ENCODE data around the gene CLIC5.

CLIC5 gene

DNA sequence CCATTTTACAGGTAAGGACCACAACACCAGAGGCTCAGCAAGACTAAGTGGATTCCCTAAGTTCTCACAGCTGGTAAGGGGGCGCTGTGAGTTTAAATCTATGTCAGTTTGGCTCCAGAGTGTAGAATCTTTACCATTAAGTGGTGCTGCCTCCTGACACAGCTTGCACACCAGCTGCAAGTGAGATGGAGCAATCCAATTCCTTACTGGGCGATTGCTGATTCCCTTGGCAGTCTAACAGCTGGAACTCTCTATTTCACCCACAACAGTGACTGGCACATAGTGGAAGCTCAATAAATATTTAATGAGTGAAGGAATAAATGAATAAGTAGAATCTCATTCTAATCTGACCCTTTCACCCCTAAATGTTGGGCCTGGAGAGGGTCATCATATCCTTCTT, 176.7 kb downstream of the CLIC5 start:
- Histone ChIP-seq H3K4ac (ENCODE audit: low read depth, low read length) (no peak overlapping the region), H3K27ac (ENCODE audit: low read depth, low read length) (no peak overlapping the region), H3K27me3 (ENCODE audit: insufficient read depth, low read length) (no peaks in the 10 kb centered on the region), H3K14ac (ENCODE audit: low read length) (no peak overlapping the region), H3K23ac (ENCODE audit: low read length) (no peak overlapping the region), H3K4me2 (ENCODE audit: low read length) (no peak overlapping the region), H3K79me2 (ENCODE audit: control insufficient read depth, insufficient read depth, low read length, poor library complexity) (no peaks in the 10 kb centered on the region), H3K4me3 (ENCODE audit: low read depth, low read length) (no peak overlapping the region), H2BK5ac (ENCODE audit: low read depth, low read length, poor library complexity) (no peak overlapping the region), H4K12ac (ENCODE audit: low read depth, low read length) (no peak overlapping the region), H2BK12ac (ENCODE audit: low read length) (no peak overlapping the region), H2BK120ac (ENCODE audit: insufficient read depth, low read length, poor library complexity) (no peak overlapping the region), H2AK5ac (ENCODE audit: low read length) (no peak overlapping the region), H4K91ac (ENCODE audit: low read depth, low read length) (no peak overlapping the region), H3K79me1 (ENCODE audit: low read length) (no peaks in the 10 kb centered on the region), H3K9ac (ENCODE audit: low read length) (no peak overlapping the region), H4K8ac (ENCODE audit: low read depth, low read length) (no peak overlapping the region), H3K9me3 (ENCODE audit: insufficient read depth, low read depth, low read length) (peaks cover 2% of the 10 kb centered on the region), H2AFZ (ENCODE audit: insufficient read depth, low read length, poor library complexity) (no peak overlapping the region), H3K36me3 (ENCODE audit: control insufficient read depth in 1 of 2, insufficient read depth in 2 of 2, low read length in 2 of 2) (no peaks in the 10 kb centered on the region), H3K18ac (ENCODE audit: low read length) (no peak overlapping the region), H3K4me1 (ENCODE audit: control insufficient read depth in 1 of 2, insufficient read depth in 2 of 2, low read length in 2 of 2) (peaks cover 0 to 7% of the 10 kb centered on the region in 2 experiments)
- DNase-seq, result no peak
- WGBS (ENCODE audit: extremely low coverage, insufficient coverage, insufficient read length), result no CpG with 5 or more reads among the region's 2 CpGs

DNA sequence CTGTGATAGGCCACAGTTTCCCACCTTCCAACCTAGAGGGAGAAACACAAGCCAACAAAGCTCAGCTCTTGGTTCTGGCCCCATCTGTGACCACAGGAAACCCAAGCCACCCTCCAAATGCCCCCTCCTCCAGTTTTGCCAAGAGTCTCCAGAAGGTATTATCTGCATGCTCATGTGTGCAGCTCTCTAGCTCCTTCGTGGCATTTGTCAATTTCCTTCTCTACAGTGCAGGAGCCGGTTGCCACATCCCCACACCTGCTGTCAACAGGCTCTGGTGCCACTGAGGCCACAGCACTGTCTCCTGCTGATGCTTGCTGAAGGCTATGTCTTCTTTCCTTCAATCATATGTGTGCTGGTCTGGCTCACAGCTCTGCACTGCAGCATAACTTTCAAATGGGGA, 177.2 kb downstream of the CLIC5 start:
- no peak overlapping the region for H3K27ac ChIP-seq (ENCODE audit: low read depth, low read length)
- H3K4ac ChIP-seq (ENCODE audit: low read depth, low read length), result no peak overlapping the region
- no peak overlapping the region for H3K4me3 ChIP-seq (ENCODE audit: low read depth, low read length)
- no peak for DNase-seq
- no peak overlapping the region for H3K14ac ChIP-seq (ENCODE audit: low read length)
- no peak overlapping the region for H2BK12ac ChIP-seq (ENCODE audit: low read length)
- H2AFZ ChIP-seq (ENCODE audit: insufficient read depth, low read length, poor library complexity), result no peak overlapping the region
- peaks cover 0 to 3% of the 10 kb centered on the region in 2 experiments for H3K4me1 ChIP-seq (ENCODE audit: control insufficient read depth in 1 of 2, insufficient read depth in 2 of 2, low read length in 2 of 2)
- H2BK5ac ChIP-seq (ENCODE audit: low read depth, low read length, poor library complexity), result no peak overlapping the region
- no peaks in the 10 kb centered on the region for H3K79me2 ChIP-seq (ENCODE audit: control insufficient read depth, insufficient read depth, low read length, poor library complexity)
- no peak overlapping the region for H3K9ac ChIP-seq (ENCODE audit: low read length)
- H2AK5ac ChIP-seq (ENCODE audit: low read length), result no peak overlapping the region
- no peaks in the 10 kb centered on the region for H3K79me1 ChIP-seq (ENCODE audit: low read length)
- peaks cover 2% of the 10 kb centered on the region for H3K9me3 ChIP-seq (ENCODE audit: insufficient read depth, low read depth, low read length)
- no peak overlapping the region for H2BK120ac ChIP-seq (ENCODE audit: insufficient read depth, low read length, poor library complexity)
- H4K12ac ChIP-seq (ENCODE audit: low read depth, low read length), result no peak overlapping the region
- H4K91ac ChIP-seq (ENCODE audit: low read depth, low read length), result no peak overlapping the region
- H3K18ac ChIP-seq (ENCODE audit: low read length), result no peak overlapping the region
- no peak overlapping the region for H4K8ac ChIP-seq (ENCODE audit: low read depth, low read length)
- no peaks in the 10 kb centered on the region for H3K36me3 ChIP-seq (ENCODE audit: control insufficient read depth in 1 of 2, insufficient read depth in 2 of 2, low read length in 2 of 2)
- no peak overlapping the region for H3K23ac ChIP-seq (ENCODE audit: low read length)
- H3K27me3 ChIP-seq (ENCODE audit: insufficient read depth, low read length), result no peaks in the 10 kb centered on the region
- WGBS (ENCODE audit: extremely low coverage, insufficient coverage, insufficient read length), result no CpG with 5 or more reads among the region's 2 CpGs
- no peak overlapping the region for H3K4me2 ChIP-seq (ENCODE audit: low read length)

DNA sequence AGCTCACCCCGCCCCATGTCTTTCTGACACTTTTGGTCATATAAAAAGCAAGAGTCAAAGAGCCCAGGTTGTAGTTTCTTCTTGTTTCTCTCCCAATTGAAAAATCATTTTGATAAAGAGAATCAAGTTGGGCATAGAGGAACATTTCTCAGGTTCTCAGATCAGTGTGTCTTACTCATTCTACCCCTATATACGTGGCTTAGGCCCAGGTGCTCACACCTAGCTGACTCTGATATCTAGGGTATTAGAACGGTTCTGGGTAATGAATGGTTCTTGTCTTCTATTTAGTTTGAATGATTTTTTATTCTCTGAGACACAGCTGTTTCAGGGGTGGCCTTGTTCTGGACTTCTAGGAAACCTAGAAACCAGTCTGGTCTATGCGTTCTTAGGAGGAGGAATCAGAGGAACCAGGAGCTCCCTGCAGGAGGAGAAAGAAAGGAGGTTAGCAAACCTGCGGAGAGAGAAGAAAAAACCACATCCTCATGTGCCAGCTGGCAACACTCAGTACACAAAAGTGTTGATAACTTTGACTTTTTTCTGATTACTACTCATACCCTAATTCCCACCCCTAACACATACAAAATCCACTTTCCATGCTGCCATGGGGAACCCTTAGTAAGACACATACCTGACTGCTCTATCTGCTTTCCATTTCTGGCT, 178.0 kb downstream of the CLIC5 start:
- Histone ChIP-seq H2AK5ac (ENCODE audit: low read length) (no peak overlapping the region), H3K27me3 (ENCODE audit: insufficient read depth, low read length) (no peaks in the 10 kb centered on the region), H2BK5ac (ENCODE audit: low read depth, low read length, poor library complexity) (no peak overlapping the region), H3K79me2 (ENCODE audit: control insufficient read depth, insufficient read depth, low read length, poor library complexity) (no peaks in the 10 kb centered on the region), H4K91ac (ENCODE audit: low read depth, low read length) (no peak overlapping the region), H3K4me3 (ENCODE audit: low read depth, low read length) (no peak overlapping the region), H3K23ac (ENCODE audit: low read length) (no peak overlapping the region), H3K4me1 (ENCODE audit: control insufficient read depth in 1 of 2, insufficient read depth in 2 of 2, low read length in 2 of 2) (peaks cover 0 to 3% of the 10 kb centered on the region in 2 experiments), H4K12ac (ENCODE audit: low read depth, low read length) (no peak overlapping the region), H3K14ac (ENCODE audit: low read length) (no peak overlapping the region), H2AFZ (ENCODE audit: insufficient read depth, low read length, poor library complexity) (no peak overlapping the region), H2BK12ac (ENCODE audit: low read length) (no peak overlapping the region), H2BK120ac (ENCODE audit: insufficient read depth, low read length, poor library complexity) (no peak overlapping the region), H3K36me3 (ENCODE audit: control insufficient read depth in 1 of 2, insufficient read depth in 2 of 2, low read length in 2 of 2) (no peaks in the 10 kb centered on the region), H3K4me2 (ENCODE audit: low read length) (no peak overlapping the region), H3K27ac (ENCODE audit: low read depth, low read length) (no peak overlapping the region), H4K8ac (ENCODE audit: low read depth, low read length) (no peak overlapping the region), H3K4ac (ENCODE audit: low read depth, low read length) (no peak overlapping the region), H3K18ac (ENCODE audit: low read length) (no peak overlapping the region), H3K9me3 (ENCODE audit: insufficient read depth, low read depth, low read length) (peaks cover 2% of the 10 kb centered on the region), H3K9ac (ENCODE audit: low read length) (no peak overlapping the region), H3K79me1 (ENCODE audit: low read length) (no peaks in the 10 kb centered on the region)
- no CpG with 5 or more reads among the region's 5 CpGs for WGBS (ENCODE audit: extremely low coverage, insufficient coverage, insufficient read length)
- DNase-seq, result no peak

GRCh38 chr6:45836984-45837383, 178.7 kb downstream of the CLIC5 start:
- Histone ChIP-seq H3K18ac (ENCODE audit: low read length) (no peak overlapping the region), H2AK5ac (ENCODE audit: low read length) (no peak overlapping the region), H3K27ac (ENCODE audit: low read depth, low read length) (no peak overlapping the region), H3K9ac (ENCODE audit: low read length) (no peak overlapping the region), H3K4me3 (ENCODE audit: low read depth, low read length) (peak overlapping the region; percentile 28), H3K79me1 (ENCODE audit: low read length) (no peaks in the 10 kb centered on the region), H3K4me2 (ENCODE audit: low read length) (no peak overlapping the region), H3K27me3 (ENCODE audit: insufficient read depth, low read length) (no peaks in the 10 kb centered on the region), H2BK120ac (ENCODE audit: insufficient read depth, low read length, poor library complexity) (no peak overlapping the region), H2AFZ (ENCODE audit: insufficient read depth, low read length, poor library complexity) (no peak overlapping the region), H3K79me2 (ENCODE audit: control insufficient read depth, insufficient read depth, low read length, poor library complexity) (no peaks in the 10 kb centered on the region), H4K8ac (ENCODE audit: low read depth, low read length) (no peak overlapping the region), H3K4me1 (ENCODE audit: control insufficient read depth in 1 of 2, insufficient read depth in 2 of 2, low read length in 2 of 2) (peaks cover 0 to 3% of the 10 kb centered on the region in 2 experiments), H2BK5ac (ENCODE audit: low read depth, low read length, poor library complexity) (no peak overlapping the region), H4K91ac (ENCODE audit: low read depth, low read length) (no peak overlapping the region), H4K12ac (ENCODE audit: low read depth, low read length) (no peak overlapping the region), H2BK12ac (ENCODE audit: low read length) (no peak overlapping the region), H3K14ac (ENCODE audit: low read length) (no peak overlapping the region), H3K9me3 (ENCODE audit: insufficient read depth, low read depth, low read length) (peaks cover 2% of the 10 kb centered on the region), H3K23ac (ENCODE audit: low read length) (no peak overlapping the region), H3K4ac (ENCODE audit: low read depth, low read length) (no peak overlapping the region), H3K36me3 (ENCODE audit: control insufficient read depth in 1 of 2, insufficient read depth in 2 of 2, low read length in 2 of 2) (no peaks in the 10 kb centered on the region)
- no peak for DNase-seq
- no CpG with 5 or more reads among the region's 5 CpGs for WGBS (ENCODE audit: extremely low coverage, insufficient coverage, insufficient read length)
